Mucosa of rectum (tissue), 2 donors: ENCODE results near the gene RALB.

ENCODE experiments used
- H3K27ac ChIP-seq, 2 donors: one replicate each; pipeline ENCODE4 v1.7.0; 2013; ENCODE audit warnings: inconsistent platforms in 2 of 2, low read depth in 2 of 2, low read length in 2 of 2
- H3K27me3 ChIP-seq, 2 donors: one replicate each; pipeline ENCODE4 v1.7.0; 2013; ENCODE audit warnings: low read length in 2 of 2; ENCODE audit not compliant: control insufficient read depth in 2 of 2, insufficient read depth in 2 of 2
- H3K36me3 ChIP-seq, 2 donors: one replicate each; pipeline ENCODE4 v1.7.0; 2013; ENCODE audit warnings: low read length in 2 of 2; ENCODE audit not compliant: control insufficient read depth in 2 of 2, insufficient read depth in 2 of 2
- H3K4me1 ChIP-seq, 2 donors: one replicate each; pipeline ENCODE4 v1.7.0; 2013; ENCODE audit warnings: low read length in 2 of 2, mild to moderate bottlenecking in 1 of 2; ENCODE audit not compliant: control insufficient read depth in 2 of 2, insufficient read depth in 2 of 2
- H3K4me3 ChIP-seq, 2 donors: one replicate each; pipeline ENCODE4 v1.7.0; 2013; ENCODE audit warnings: low read length in 2 of 2
- H3K9ac ChIP-seq, 2 donors: one replicate each; pipeline ENCODE4 v1.7.0; 2013; ENCODE audit warnings: low read length in 2 of 2, low read depth in 1 of 2, mild to moderate bottlenecking in 1 of 2
- H3K9me3 ChIP-seq, 2 donors: one replicate each; pipeline ENCODE4 v1.7.0; 2013; ENCODE audit warnings: low read length in 2 of 2; ENCODE audit not compliant: control insufficient read depth in 2 of 2
- donor health status: healthy.
- donor health status: Normal muscosa, but diverticular disease.

RALB gene

DNA sequence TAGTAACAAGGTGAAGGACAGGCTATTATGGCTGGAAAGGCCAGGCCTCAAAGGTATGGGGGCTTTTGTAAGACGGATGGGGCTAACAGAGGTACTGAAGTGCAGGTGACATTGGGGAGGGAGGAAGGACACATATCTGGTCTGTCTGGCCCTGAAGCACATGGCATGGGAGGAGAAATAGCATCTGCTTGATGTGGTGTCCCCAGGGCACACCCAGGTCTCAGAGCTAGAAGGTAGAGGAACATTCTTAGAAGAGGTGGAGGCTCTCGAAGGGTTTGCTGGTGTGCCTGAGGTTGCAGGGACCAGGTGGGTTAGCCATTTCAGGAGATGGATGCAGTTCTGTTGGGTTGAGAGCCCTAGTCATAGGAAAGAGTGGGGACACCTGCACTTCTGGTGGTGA, 9.5 kb downstream of the RALB start:
- no peak overlapping the region for H3K4me3 ChIP-seq
- H3K27me3 ChIP-seq, result no peaks in the 10 kb centered on the region

GRCh38 chr2:120262761-120263428, 10.2 kb downstream of the RALB start:
- H3K9ac ChIP-seq, result no peak overlapping the region
- H3K9me3 ChIP-seq, result no peaks in the 10 kb centered on the region
- no peak overlapping the region for H3K4me3 ChIP-seq
- no peaks in the 10 kb centered on the region for H3K27me3 ChIP-seq
- no peak overlapping the region for H3K27ac ChIP-seq
- no peaks in the 10 kb centered on the region for H3K4me1 ChIP-seq
- no peaks in the 10 kb centered on the region for H3K36me3 ChIP-seq

More for the DNA sequence above, 9.5 kb downstream of the RALB start:
- Histone ChIP-seq H3K9me3 (no peaks in the 10 kb centered on the region), H3K9ac (no peak overlapping the region), H3K27ac (no peak overlapping the region), H3K4me1 (peaks cover 0 to 4% of the 10 kb centered on the region in 2 donors), H3K36me3 (no peaks in the 10 kb centered on the region)

DNA sequence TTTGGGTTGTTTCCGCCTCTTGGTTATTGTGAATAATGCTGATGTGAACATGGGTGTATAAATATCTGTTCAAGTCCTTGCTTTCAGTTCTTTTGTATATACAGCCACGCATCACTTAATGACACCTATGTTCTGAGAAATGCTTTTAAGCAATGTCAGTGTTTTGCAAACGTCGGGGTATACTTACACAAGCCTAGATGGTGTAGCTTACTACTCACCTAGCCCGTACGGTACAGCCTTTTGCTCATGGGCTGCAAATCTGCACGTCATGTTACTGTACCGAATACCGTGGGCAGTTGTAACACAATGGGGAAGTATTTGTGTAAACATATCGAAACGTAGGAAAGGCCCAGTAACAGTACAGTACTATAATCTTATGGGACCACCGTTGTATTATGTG, 12.4 kb downstream of the RALB start:
- Histone ChIP-seq H3K36me3 (no peaks in the 10 kb centered on the region), H3K27me3 (no peaks in the 10 kb centered on the region), H3K9ac (no peak overlapping the region), H3K9me3 (no peaks in the 10 kb centered on the region), H3K4me1 (no peaks in the 10 kb centered on the region), H3K4me3 (no peak overlapping the region), H3K27ac (no peak overlapping the region)

DNA sequence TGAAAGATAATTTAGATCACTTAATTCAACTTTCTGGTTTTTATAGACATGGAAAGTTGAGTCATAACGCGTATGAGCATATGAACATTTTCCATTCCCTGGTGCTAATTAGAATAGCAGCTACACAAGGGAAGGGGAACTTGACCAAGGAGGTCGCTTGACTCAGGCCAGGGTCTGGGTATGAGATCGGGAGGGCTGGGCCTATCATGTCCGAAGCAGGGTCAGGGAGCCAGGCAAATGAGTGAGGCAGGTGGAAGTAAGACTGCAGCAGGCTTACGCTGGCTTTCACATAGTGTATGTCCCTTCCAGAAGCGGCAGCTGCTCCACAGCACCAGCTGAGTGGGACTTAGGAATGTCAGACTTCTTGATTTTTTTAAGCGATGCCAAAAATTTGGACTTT, 14.7 kb downstream of the RALB start:
- H3K4me3 ChIP-seq, result no peak overlapping the region
- peaks cover 0 to 3% of the 10 kb centered on the region in 2 donors for H3K4me1 ChIP-seq
- no peaks in the 10 kb centered on the region for H3K27me3 ChIP-seq
- H3K27ac ChIP-seq, result no peak overlapping the region
- no peaks in the 10 kb centered on the region for H3K9me3 ChIP-seq
- no peak overlapping the region for H3K9ac ChIP-seq
- no peaks in the 10 kb centered on the region for H3K36me3 ChIP-seq

GRCh38 chr2:120269076-120269744, 16.6 kb downstream of the RALB start:
- Histone ChIP-seq H3K36me3 (no peaks in the 10 kb centered on the region), H3K9me3 (no peaks in the 10 kb centered on the region), H3K4me1 (peaks cover 0 to 3% of the 10 kb centered on the region in 2 donors), H3K9ac (no peak overlapping the region), H3K27ac (no peak overlapping the region), H3K27me3 (no peaks in the 10 kb centered on the region), H3K4me3 (no peak overlapping the region)

DNA sequence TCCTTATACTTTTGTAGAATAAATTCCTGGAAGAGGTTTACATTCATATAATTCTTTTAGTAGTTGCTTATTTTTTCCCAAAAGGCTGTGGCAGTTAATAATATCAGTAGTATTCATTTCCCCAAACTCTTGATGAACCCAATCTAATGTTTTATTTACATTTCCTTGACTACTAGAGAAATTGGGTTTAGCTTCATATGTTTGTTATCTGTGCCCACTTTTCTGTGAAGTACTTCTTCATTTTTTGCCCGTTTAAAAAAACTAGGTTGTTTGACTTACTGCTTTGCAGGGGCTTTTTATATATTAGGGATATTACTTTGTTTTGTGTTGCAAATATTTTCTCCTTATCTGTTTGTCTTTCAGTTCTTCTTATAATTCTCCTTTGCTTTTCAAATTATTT, 17.2 kb downstream of the RALB start:
- Histone ChIP-seq H3K27ac (no peak overlapping the region), H3K4me3 (no peak overlapping the region), H3K9ac (no peak overlapping the region), H3K9me3 (no peaks in the 10 kb centered on the region), H3K36me3 (no peaks in the 10 kb centered on the region), H3K4me1 (peaks cover 0 to 3% of the 10 kb centered on the region in 2 donors), H3K27me3 (no peaks in the 10 kb centered on the region)

DNA sequence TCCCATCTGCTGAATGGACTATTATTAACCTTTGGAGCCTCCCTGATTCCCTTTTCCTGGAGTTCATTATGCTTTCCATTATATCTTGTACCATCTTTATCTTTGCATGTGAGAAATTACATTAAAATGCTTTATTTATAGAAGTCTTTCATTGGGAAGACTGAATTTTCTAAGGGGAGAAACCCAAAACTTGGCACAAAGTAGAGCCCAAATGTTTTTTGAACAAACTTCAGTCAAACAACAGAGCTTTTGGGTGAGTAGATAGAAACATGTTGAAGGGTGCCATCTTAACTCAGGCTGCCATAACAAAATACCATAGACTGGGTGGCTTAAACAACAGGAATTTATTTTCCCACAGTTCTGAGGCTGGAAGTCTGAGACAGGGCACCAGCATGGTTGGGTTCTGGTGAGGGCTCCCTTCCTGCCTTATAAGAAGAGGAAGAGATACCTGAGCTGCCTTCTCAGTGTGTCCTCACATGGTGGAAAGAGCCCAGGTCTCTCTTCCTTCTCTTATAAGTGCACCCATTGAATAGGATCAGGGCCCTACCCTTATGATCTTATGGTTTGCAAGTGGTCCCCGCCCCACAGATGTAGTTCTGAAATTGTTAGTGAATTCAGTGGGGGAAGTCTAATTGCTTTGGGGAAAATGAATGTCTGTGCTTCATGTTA, 19.2 kb downstream of the RALB start:
- H3K27me3 ChIP-seq, result no peaks in the 10 kb centered on the region
- peaks cover 0 to 3% of the 10 kb centered on the region in 2 donors for H3K4me1 ChIP-seq
- no peak overlapping the region for H3K9ac ChIP-seq
- no peaks in the 10 kb centered on the region for H3K36me3 ChIP-seq
- H3K27ac ChIP-seq, result no peak overlapping the region
- H3K4me3 ChIP-seq, result no peak overlapping the region
- H3K9me3 ChIP-seq, result no peaks in the 10 kb centered on the region

DNA sequence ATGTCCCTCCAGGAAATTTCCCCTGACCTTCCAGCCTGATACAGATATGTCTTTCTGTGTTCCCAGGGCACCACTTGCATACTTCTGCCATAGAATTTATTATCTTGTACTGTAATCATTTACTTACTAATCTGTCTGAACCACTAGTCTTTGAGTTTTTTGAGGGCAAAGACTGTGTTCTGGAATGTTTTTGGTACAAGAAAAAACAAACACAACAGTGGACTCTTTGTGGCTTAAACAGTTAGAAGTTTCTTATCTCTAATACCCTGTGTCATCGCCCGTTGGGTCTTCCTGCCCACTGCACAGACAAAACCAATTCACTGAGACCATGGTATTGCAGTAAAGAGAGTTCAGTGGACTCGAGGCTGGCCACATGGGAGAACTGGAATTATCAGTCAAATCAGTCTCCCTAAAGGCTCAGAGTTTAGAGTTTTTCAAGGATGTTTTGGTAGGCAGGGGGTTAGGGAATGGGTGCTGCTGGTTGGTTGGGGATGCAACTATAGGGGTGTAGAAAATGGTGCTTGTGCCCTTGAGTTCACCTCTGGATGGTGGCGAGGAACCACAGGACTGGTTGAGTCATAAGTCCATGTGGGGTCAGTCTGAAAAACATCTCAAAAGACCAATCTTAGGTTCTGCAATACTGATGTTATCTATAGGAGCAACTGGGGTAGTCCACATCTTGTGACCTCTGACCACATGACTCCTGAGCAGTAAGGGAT, 20.3 kb downstream of the RALB start:
- H3K4me3 ChIP-seq, result no peak overlapping the region
- no peak overlapping the region for H3K9ac ChIP-seq
- no peaks in the 10 kb centered on the region for H3K27me3 ChIP-seq
- H3K27ac ChIP-seq, result no peak overlapping the region
- H3K9me3 ChIP-seq, result no peaks in the 10 kb centered on the region
- H3K36me3 ChIP-seq, result no peaks in the 10 kb centered on the region
- H3K4me1 ChIP-seq, result peaks cover 0 to 3% of the 10 kb centered on the region in 2 donors

- H3K36me3 ChIP-seq, result peaks cover 14 to 21% of the 10 kb centered on the region in 2 donors
- no peaks in the 10 kb centered on the region for H3K9me3 ChIP-seq
- H3K4me1 ChIP-seq, result no peaks in the 10 kb centered on the region
- no peaks in the 10 kb centered on the region for H3K27me3 ChIP-seq
- H3K9ac ChIP-seq, result no peak overlapping the region
- no peak overlapping the region for H3K27ac ChIP-seq
- H3K4me3 ChIP-seq, result no peak overlapping the region
These were observed 23.2 kb downstream of the RALB start for GRCh38 chr2:120275617-120276400.
